VCaP (cell line): ENCODE data around the gene EPHA1.
"Not testable (repeated sequence)": the region's sequence is repeated elsewhere in the genome, so short reads cannot be mapped to it uniquely, and the experiment has no call there.

Source experiments
- H3K27ac ChIP-seq: fragments of 450-650 bp; 2 replicates; pipeline ENCODE4 v1.5.1; 2017
- TF ChIP-seq, protein P1 (sequence below): fragments of 450-650 bp; conservative IDR thresholded peaks from 2 replicates; pipeline ENCODE4 v1.5.1; 2017; ENCODE audit warnings: mild to moderate bottlenecking, moderate library complexity

EPHA1 gene

DNA sequence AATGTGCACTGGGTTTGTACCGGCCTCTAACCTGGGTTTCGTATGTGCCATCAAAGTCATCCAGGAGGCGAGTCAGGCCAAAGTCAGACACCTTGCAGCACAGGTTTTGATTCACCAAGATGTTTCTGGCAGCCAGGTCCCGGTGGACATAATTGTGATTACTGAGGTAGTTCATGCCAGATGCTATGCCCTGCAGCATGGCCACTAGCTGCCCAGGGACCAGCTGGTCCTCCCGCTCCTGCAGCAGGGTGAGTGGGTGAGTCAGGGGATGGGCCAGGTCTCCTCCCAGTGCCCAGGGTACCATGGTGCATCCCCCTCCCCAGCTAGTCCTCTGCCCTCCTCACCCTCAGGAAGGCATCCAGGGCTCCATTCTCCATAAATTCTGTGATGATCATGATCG, 13.9 kb downstream of the EPHA1 start:
- no peak overlapping the region for H3K27ac ChIP-seq
- TF ChIP-seq, protein P1, sequence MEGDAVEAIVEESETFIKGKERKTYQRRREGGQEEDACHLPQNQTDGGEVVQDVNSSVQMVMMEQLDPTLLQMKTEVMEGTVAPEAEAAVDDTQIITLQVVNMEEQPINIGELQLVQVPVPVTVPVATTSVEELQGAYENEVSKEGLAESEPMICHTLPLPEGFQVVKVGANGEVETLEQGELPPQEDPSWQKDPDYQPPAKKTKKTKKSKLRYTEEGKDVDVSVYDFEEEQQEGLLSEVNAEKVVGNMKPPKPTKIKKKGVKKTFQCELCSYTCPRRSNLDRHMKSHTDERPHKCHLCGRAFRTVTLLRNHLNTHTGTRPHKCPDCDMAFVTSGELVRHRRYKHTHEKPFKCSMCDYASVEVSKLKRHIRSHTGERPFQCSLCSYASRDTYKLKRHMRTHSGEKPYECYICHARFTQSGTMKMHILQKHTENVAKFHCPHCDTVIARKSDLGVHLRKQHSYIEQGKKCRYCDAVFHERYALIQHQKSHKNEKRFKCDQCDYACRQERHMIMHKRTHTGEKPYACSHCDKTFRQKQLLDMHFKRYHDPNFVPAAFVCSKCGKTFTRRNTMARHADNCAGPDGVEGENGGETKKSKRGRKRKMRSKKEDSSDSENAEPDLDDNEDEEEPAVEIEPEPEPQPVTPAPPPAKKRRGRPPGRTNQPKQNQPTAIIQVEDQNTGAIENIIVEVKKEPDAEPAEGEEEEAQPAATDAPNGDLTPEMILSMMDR, result no peak

DNA sequence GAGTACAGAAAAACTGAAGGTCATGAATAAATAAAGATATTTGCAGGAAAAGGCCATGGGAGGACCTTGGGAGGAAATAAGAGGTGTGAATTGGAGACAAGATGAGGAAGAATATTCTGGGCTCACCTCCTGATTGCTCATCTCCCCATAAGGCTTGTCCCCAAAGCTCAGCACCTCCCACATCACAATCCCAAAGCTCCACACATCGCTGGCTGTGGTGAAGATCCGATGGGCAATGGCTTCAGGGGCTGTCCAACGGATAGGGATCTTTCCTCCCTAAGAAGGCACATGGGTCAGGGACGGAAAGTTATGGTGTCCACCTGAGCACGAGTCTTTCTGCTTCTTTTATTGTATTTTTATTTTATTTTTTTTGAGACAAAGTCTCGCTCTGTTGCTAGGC, 14.6 kb downstream of the EPHA1 start:
- no peak overlapping the region for H3K27ac ChIP-seq
- TF ChIP-seq, protein P1, result no peak

GRCh38 chr7:143393267-143394041, 15.2 kb downstream of the EPHA1 start:
- TF ChIP-seq, protein P1, result no peak

GRCh38 chr7:143392875-143393266, 15.8 kb downstream of the EPHA1 start:
- H3K27ac ChIP-seq, result no peak overlapping the region
- TF ChIP-seq, protein P1, result no peak

More at GRCh38 chr7:143393267-143394041, 15.2 kb downstream of the EPHA1 start:
- H3K27ac ChIP-seq, result no peak overlapping the region

DNA sequence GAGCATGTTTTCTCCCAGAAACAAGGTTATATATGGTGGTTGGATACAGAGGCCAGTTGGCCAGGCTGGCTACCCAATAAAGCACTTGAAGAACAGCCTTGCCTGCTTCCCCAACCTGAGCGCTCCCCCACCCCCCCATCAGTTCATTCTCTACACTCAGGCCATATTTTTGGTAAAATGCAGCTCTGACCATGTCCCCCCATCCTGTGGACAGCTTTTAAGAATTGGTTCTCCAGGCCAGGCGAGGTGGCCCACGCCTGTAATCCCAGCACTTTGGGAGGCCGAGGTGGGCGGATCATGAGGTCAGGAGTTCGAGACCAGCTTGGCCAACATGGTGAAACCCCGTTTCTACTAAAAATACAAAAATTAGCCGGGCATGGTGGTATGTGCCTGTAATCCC, 16.2 kb downstream of the EPHA1 start:
- not testable (repeated sequence) for H3K27ac ChIP-seq

DNA sequence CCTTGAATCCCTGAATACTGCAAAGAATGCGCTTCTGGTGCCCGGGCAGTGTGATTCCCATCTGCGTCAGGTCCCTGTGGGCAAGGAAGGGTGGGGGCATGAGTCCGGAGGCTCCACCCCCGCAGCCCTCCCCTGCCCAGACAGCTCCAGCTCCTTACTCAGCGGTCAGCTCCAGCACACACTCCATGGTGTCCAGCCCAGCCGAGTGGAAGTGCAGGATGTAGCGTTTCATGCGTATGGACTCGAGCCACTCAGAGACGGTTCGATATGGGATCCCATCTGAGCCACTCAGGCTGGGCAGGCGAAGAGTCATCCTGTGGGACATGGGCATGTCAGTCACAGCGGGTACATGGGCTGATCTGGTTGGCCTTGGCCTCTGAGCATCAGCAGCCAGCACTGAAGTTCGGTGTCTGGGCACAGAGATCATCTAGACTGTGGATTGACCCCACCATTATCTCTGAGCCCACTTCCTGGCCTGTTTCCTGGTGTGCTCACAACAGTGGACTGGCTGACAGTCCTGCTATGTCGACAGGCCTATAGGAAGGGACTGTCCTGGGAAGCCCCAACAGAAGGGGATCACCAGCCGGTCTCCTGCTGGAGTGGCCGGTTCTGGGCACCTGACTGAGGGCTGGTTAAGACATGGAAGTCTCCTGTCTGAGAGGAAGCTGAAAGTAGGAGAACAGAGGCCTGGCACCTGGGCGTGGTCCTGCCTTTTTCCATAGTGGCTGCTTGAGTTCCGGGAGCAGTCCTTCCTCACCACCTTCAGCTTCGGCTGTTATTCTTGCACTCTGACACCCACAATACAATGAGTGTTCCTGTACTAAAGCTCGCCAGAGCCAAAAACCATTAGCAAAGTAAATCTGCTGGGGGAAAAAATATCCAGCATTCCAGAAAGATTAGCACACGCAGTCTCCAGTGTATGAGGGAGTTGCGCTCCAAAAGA, 16.9 kb downstream of the EPHA1 start:
- no peak overlapping the region for H3K27ac ChIP-seq
- TF ChIP-seq, protein P1, result no peak

GRCh38 chr7:143390773-143391317, 17.8 kb downstream of the EPHA1 start:
- TF ChIP-seq, protein P1, result no peak
- no peak overlapping the region for H3K27ac ChIP-seq
